Activated CD4-positive, alpha-beta T cell treated with anti-CD3 and anti-CD28 coated beads for 4 hours (primary cell): ENCODE data around the gene CCDC18.

Experiments
- DNase-seq, 2 donors: peaks; one replicate each; pipeline ENCODE4 v3.0.0-alpha.2; 2020

Gene CCDC18

GRCh38 chr1:93321720-93322119 is 141.2 kb downstream of the CCDC18 start:
- no peak for DNase-seq

DNA sequence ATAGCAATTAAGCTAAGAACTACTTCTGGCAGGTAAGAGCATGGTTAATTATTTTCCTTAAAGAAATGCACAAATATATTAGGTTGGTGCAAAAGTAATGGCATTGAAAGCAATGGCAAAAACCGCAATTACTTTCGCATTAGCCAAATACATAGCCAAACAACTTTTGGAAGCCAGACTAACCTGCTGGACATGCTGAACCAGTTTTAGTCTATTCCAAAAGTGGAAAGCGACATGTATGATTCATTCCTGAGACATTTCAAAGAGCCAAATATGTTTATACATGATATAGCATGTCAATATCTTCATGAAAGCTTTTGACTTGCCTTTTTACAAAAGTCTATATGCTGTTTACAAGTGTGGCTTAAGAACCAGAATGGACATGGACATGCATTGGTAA is 141.8 kb downstream of the CCDC18 start:
- DNase-seq = no peak

- DNase-seq = no peak
These were observed 142.8 kb downstream of the CCDC18 start for GRCh38 chr1:93323185-93323820.

GRCh38 chr1:93324486-93325464 is 144.3 kb downstream of the CCDC18 start:
- no peak for DNase-seq
